Smooth muscle cell (in vitro differentiated cells): Measurements from ENCODE around the gene SOHLH1. TPM values are rescaled to one million over a fixed set of nuclear protein-coding genes. Genes with fewer than 3 reads are reported as not detected.
"Not testable (repeated sequence)": the region's sequence is repeated elsewhere in the genome, so short reads cannot be mapped to it uniquely, and the experiment has no call there.

Experiments used
- DNase-seq: peaks from one replicate; lab custom pipeline; 2025; ENCODE audit not compliant: unreplicated experiment; lab: John Stamatoyannopoulos, UW
- H2AFZ ChIP-seq: fragments of 200-600 bp; sonication (generic); 2 replicates; pipeline ENCODE4 v1.6.0; 2016; ENCODE audit warnings: antibody characterized with exemption, low read depth, mild to moderate bottlenecking
- H3F3A ChIP-seq: fragments of 200-600 bp; sonication (generic); 2 replicates; pipeline ENCODE4 v1.6.0; 2017; ENCODE audit warnings: antibody characterized with exemption, low read depth
- H3K27ac ChIP-seq: fragments of 200-600 bp; sonication (generic); 2 replicates; pipeline ENCODE4 v1.5.1; 2016; ENCODE audit warnings: low read depth, mild to moderate bottlenecking
- H3K27me3 ChIP-seq: fragments of 200-600 bp; sonication (generic); 2 replicates; pipeline ENCODE4 v1.6.1; 2016; ENCODE audit warnings: low read depth, mild to moderate bottlenecking
- H3K36me3 ChIP-seq: fragments of 200-600 bp; sonication (generic); 2 replicates; pipeline ENCODE4 v1.5.1; 2016; ENCODE audit warnings: low read depth
- H3K4me1 ChIP-seq: fragments of 200-600 bp; sonication (generic); 2 replicates; pipeline ENCODE4 v1.5.1; 2016; ENCODE audit warnings: low read depth
- H3K4me2 ChIP-seq: fragments of 200-600 bp; sonication (generic); 2 replicates; pipeline ENCODE4 v1.6.0; 2016; ENCODE audit warnings: mild to moderate bottlenecking
- H3K4me3 ChIP-seq: fragments of 200-600 bp; sonication (generic); 2 replicates; pipeline ENCODE4 v1.5.1; 2016; ENCODE audit warnings: mild to moderate bottlenecking
- H3K79me2 ChIP-seq: fragments of 200-600 bp; sonication (generic); 2 replicates; pipeline ENCODE4 v1.6.0; 2016; ENCODE audit warnings: low read depth, mild to moderate bottlenecking
- H3K9ac ChIP-seq: fragments of 200-600 bp; sonication (generic); 2 replicates; pipeline ENCODE4 v1.6.0; 2016; ENCODE audit warnings: low read depth
- H3K9me3 ChIP-seq: fragments of 200-600 bp; sonication (generic); replicated peaks from 2 replicates; pipeline ENCODE4 v1.5.1; 2016; ENCODE audit warnings: low read depth
- H4K20me1 ChIP-seq: fragments of 200-600 bp; sonication (generic); 2 replicates; pipeline ENCODE4 v1.6.0; 2016; ENCODE audit warnings: low read depth
- CTCF ChIP-seq: fragments of 200-600 bp; sonication (generic); IDR thresholded peaks from 2 replicates; pipeline ENCODE4 v1.5.1; 2017; ENCODE audit warnings: borderline replicate concordance, mild to moderate bottlenecking, antibody characterized with exemption; ENCODE audit not compliant: insufficient read depth, poor library complexity, severe bottlenecking
- WGBS: methylation state at CpG from one replicate; pipeline ENCODE4 v1.1.7; 2016; ENCODE audit warnings: low lambda C conversion rate; 5-methylcytosine and 5-hydroxymethylcytosine counted together
- polyA plus RNA-seq: library from polyadenylated mRNA; unstranded; fragments of >200 nt; fragmentation: Nextera tagmentation; extraction: Ambion mirVana; gene quantifications from 2 replicates; pipeline ENCODE4 v1.2.1, GENCODE V29; 2016
- total RNA-seq: library from RNA; depleted of rRNA; stranded (reverse); fragments of >200 nt; gene quantifications from 2 replicates; pipeline ENCODE4 v1.2.3, GENCODE V29; 2014

The SOHLH1 gene
- total and polyA plus RNA-seq, 2 experiments from 2014 or later, result not detected

GRCh38 chr9:135677641-135678168 lies 21.6 kb downstream of the SOHLH1 start:
- no peaks in the 10 kb centered on the region for H3K27me3 ChIP-seq
- H4K20me1 ChIP-seq, result no peaks in the 10 kb centered on the region
- no peak overlapping the region for H2AFZ ChIP-seq
- no peaks in the 10 kb centered on the region for H3K4me1 ChIP-seq
- H3K9me3 ChIP-seq, result no peaks in the 10 kb centered on the region
- no peaks in the 10 kb centered on the region for H3K79me2 ChIP-seq
- H3K9ac ChIP-seq, result no peak overlapping the region
- DNase-seq, result no peak
- no peak overlapping the region for H3K4me2 ChIP-seq
- no peak overlapping the region for H3K27ac ChIP-seq
- no peak overlapping the region for H3K4me3 ChIP-seq
- no peaks in the 10 kb centered on the region for H3F3A ChIP-seq
- no peaks in the 10 kb centered on the region for H3K36me3 ChIP-seq
- TF ChIP-seq CTCF, result no peak
- 94% methylated on average over 22 of the region's 22 CpGs for WGBS

GRCh38 chr9:135676891-135677290 lies 22.4 kb downstream of the SOHLH1 start:
- Histone ChIP-seq H3K9ac (no peak overlapping the region), H3K27me3 (no peaks in the 10 kb centered on the region), H3K27ac (no peak overlapping the region), H3F3A (no peaks in the 10 kb centered on the region), H3K4me2 (no peak overlapping the region), H3K4me3 (no peak overlapping the region), H3K4me1 (no peaks in the 10 kb centered on the region), H2AFZ (no peak overlapping the region), H3K9me3 (no peaks in the 10 kb centered on the region), H3K79me2 (no peaks in the 10 kb centered on the region), H3K36me3 (no peaks in the 10 kb centered on the region), H4K20me1 (no peaks in the 10 kb centered on the region)
- DNase-seq, result no peak
- 96% methylated on average over 13 of the region's 13 CpGs for WGBS
- no peak for TF ChIP-seq CTCF

- no peak for DNase-seq
- Histone ChIP-seq H4K20me1 (no peaks in the 10 kb centered on the region), H3K9ac (no peak overlapping the region), H3K27ac (no peak overlapping the region), H3F3A (no peaks in the 10 kb centered on the region), H3K27me3 (no peaks in the 10 kb centered on the region), H3K79me2 (no peaks in the 10 kb centered on the region), H3K4me1 (no peaks in the 10 kb centered on the region), H3K36me3 (no peaks in the 10 kb centered on the region), H2AFZ (no peak overlapping the region), H3K4me3 (no peak overlapping the region), H3K9me3 (no peaks in the 10 kb centered on the region), H3K4me2 (no peak overlapping the region)
- WGBS, result 94% methylated on average over 10 of the region's 10 CpGs
- TF ChIP-seq CTCF, result no peak
Measured at GRCh38 chr9:135674977-135675376, 24.3 kb downstream of the SOHLH1 start.

GRCh38 chr9:135673941-135674340 lies 25.3 kb downstream of the SOHLH1 start:
- Histone ChIP-seq H3K9ac (no peak overlapping the region), H3K27ac (no peak overlapping the region), H3K36me3 (no peaks in the 10 kb centered on the region), H3K27me3 (no peaks in the 10 kb centered on the region), H3K4me3 (no peak overlapping the region), H3F3A (no peaks in the 10 kb centered on the region), H4K20me1 (no peaks in the 10 kb centered on the region), H2AFZ (no peak overlapping the region), H3K9me3 (no peaks in the 10 kb centered on the region), H3K79me2 (no peaks in the 10 kb centered on the region), H3K4me1 (no peaks in the 10 kb centered on the region), H3K4me2 (no peak overlapping the region)
- WGBS, result 86% methylated on average over 8 of the region's 8 CpGs
- no peak for TF ChIP-seq CTCF
- DNase-seq, result no peak

DNA sequence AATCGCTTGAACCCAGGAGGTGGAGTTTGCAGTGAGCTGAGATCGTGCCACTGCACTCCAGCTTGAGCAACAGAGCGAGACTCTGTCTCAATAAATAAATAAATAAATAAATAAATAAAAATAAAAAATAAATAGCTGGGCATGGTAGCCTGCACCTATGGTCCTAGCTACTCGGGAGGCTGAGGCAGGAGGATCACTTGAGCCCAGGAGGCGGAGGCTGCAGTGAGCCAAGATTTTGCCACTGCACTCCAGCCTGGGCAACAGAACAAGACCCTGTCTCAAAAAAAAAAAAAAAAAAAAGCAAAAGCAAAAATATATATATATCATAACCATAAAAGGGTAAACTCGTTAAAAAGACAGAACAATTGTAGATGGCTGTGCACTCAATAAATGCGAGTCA lies 26.5 kb downstream of the SOHLH1 start:
- H3K4me1 ChIP-seq, H2AFZ ChIP-seq, H3K9me3 ChIP-seq, H3K4me3 ChIP-seq, H3K27me3 ChIP-seq, H3K36me3 ChIP-seq, H3K27ac ChIP-seq, DNase-seq, H3F3A ChIP-seq, H3K4me2 ChIP-seq, H3K79me2 ChIP-seq, H3K9ac ChIP-seq, H4K20me1 ChIP-seq: not testable (repeated sequence)
- WGBS, result 94% methylated on average over 7 of the region's 7 CpGs
